Type B pancreatic cell (in vitro differentiated cells): ENCODE measurements around the gene FAM136A. TPM values are rescaled to one million over a fixed set of nuclear protein-coding genes. Genes with fewer than 3 reads are reported as not detected.
"Not testable (repeated sequence)": the region's sequence is repeated elsewhere in the genome, so short reads cannot be mapped to it uniquely, and the experiment has no call there.

ENCODE experiments used
- DNase-seq: peaks from one replicate; pipeline ENCODE4 v3.0.0; 2021; ENCODE audit warnings: mixed read lengths; ENCODE audit not compliant: unreplicated experiment; ENCODE audit errors: extremely low spot score
- H3K27ac Mint-ChIP-seq: 2 replicates; pipeline ENCODE4 v1.8.0; 2021; ENCODE audit warnings: mild to moderate bottlenecking, mixed read lengths
- H3K27me3 Mint-ChIP-seq: 2 replicates; pipeline ENCODE4 v1.8.0; 2021; ENCODE audit warnings: mixed read lengths
- H3K36me3 Mint-ChIP-seq: 2 replicates; pipeline ENCODE4 v1.8.0; 2021; ENCODE audit warnings: mixed read lengths
- H3K4me1 Mint-ChIP-seq: one replicate; pipeline ENCODE4 v1.8.0; 2021; ENCODE audit warnings: mixed read lengths; ENCODE audit not compliant: unreplicated experiment
- H3K4me3 Mint-ChIP-seq: 2 replicates; pipeline ENCODE4 v1.8.0; 2021; ENCODE audit warnings: mild to moderate bottlenecking, mixed read lengths
- H3K9me3 Mint-ChIP-seq: 2 replicates; pipeline ENCODE4 v1.8.0; 2021; ENCODE audit warnings: mixed read lengths
- CTCF ChIP-seq: fragments of 200-600 bp; sonication (generic); conservative IDR thresholded peaks from 2 replicates; pipeline ENCODE4 v1.5.0; 2021; ENCODE audit warnings: antibody characterized with exemption, mild to moderate bottlenecking
- total RNA-seq: library from RNA; stranded (reverse); gene quantifications from 2 replicates; pipeline ENCODE4 v1.2.1, GENCODE V29; 2021; ENCODE audit warnings: low replicate concordance

FAM136A gene
- total RNA-seq, 1 donor from 2014 or later: 49.6 TPM

GRCh38 chr2:70283500-70284191 is 18.2 kb downstream of the FAM136A start:
- Mint-ChIP-seq H3K4me1 (no peaks in the 10 kb centered on the region), H3K4me3 (no peak overlapping the region), H3K9me3 (no peaks in the 10 kb centered on the region), H3K36me3 (peaks cover 41% of the 10 kb centered on the region), H3K27me3 (no peaks in the 10 kb centered on the region), H3K27ac (no peak overlapping the region)
- TF ChIP-seq CTCF: no peak
- no peak for DNase-seq

DNA sequence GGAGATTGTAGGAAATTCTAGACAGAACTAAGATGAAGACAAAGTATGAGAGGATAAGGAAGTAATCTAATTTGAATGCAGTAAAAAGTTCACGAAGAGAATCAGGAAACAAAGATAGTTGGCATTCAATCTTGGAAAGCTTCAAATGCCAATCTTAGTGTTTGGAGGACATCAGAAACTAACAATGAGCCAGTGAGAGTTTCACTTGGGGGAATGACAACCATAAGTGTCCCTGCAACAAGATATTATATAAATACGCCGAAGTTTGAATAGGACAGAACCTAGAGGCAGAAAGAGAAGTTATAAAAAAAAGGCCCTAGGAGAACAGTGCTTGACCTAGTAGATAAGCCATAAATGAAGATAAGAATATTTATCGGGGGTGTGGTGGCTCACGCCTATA is 19.4 kb downstream of the FAM136A start:
- Mint-ChIP-seq H3K27ac (no peak overlapping the region), H3K9me3 (no peaks in the 10 kb centered on the region), H3K36me3 (peaks cover 34% of the 10 kb centered on the region), H3K27me3 (no peaks in the 10 kb centered on the region), H3K4me1 (no peaks in the 10 kb centered on the region), H3K4me3 (no peak overlapping the region)
- TF ChIP-seq CTCF: no peak
- no peak for DNase-seq

- Mint-ChIP-seq H3K27me3 (no peaks in the 10 kb centered on the region), H3K36me3 (peaks cover 33% of the 10 kb centered on the region), H3K4me1 (no peaks in the 10 kb centered on the region), H3K9me3 (no peaks in the 10 kb centered on the region), H3K27ac (no peak overlapping the region), H3K4me3 (no peak overlapping the region)
- DNase-seq: no peak
- no peak for TF ChIP-seq CTCF
Measured at GRCh38 chr2:70280242-70280798, 21.5 kb downstream of the FAM136A start.

DNA sequence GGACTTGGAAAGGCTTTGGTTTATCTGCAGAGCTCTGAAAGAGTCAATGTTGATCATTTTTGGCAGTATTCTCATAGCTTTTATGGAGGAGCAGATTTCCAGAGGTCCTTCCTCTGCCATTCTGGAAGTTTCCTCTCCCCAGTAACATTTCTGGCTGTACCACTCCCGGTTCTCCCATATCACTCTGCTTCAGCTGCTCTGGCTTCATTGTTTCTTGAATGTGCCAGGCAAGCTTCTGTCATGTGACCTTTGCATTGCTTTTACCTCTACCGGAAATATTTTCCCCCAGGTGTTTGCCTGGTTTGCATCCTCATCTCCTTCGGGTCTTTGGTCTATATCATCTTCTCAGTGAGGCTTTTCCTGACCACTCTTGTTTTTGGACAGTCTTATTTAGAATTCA is 31.5 kb downstream of the FAM136A start:
- no peak overlapping the region for H3K4me3 Mint-ChIP-seq
- H3K9me3 Mint-ChIP-seq: no peaks in the 10 kb centered on the region
- H3K4me1 Mint-ChIP-seq: no peaks in the 10 kb centered on the region
- no peak for DNase-seq
- no peaks in the 10 kb centered on the region for H3K27me3 Mint-ChIP-seq
- peaks cover 35% of the 10 kb centered on the region for H3K36me3 Mint-ChIP-seq
- H3K27ac Mint-ChIP-seq: no peak overlapping the region
- TF ChIP-seq CTCF: no peak

GRCh38 chr2:70269422-70270302 is 32.2 kb downstream of the FAM136A start:
- not testable (repeated sequence) for H3K4me1 Mint-ChIP-seq, H3K9me3 Mint-ChIP-seq, H3K4me3 Mint-ChIP-seq, H3K27me3 Mint-ChIP-seq, H3K27ac Mint-ChIP-seq, DNase-seq
- H3K36me3 Mint-ChIP-seq: peaks cover 30% of the 10 kb centered on the region

DNA sequence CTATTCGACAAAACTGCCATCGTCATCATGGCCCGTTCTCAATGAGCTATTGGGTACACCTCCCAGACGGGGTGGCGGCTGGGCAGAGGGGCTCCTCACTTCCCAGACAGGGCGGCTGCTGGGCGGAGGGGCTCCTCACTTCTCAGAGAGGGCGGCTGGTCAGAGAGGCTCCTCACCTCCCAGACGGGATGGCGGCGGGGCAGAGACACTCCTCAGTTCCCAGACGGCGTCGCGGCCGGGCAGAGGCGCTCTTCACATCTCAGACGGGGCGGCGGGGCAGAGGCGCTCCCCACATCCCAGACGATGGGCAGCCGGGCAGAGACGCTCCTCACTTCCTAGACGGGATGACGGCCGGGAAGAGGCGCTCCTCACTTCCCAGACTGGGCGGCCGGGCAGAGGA is 34.9 kb downstream of the FAM136A start:
- not testable (repeated sequence) for DNase-seq, H3K27ac Mint-ChIP-seq, H3K4me3 Mint-ChIP-seq, H3K4me1 Mint-ChIP-seq, H3K9me3 Mint-ChIP-seq, H3K27me3 Mint-ChIP-seq
- H3K36me3 Mint-ChIP-seq: peaks cover 28% of the 10 kb centered on the region
